ENCODE results near the gene DNAL1.

GRCh38 chr14:73684627-73685026 is 39.8 kb downstream of the DNAL1 start:
- TF ChIP-seq POLR2AphosphoS5 (IDR thresholded peaks at IDR 0.05) (no peak), CTCF (IDR thresholded peaks at IDR 0.05) (no peak)
